ENCODE measurements around the gene MCUR1.

- no peak for TF ChIP-seq CTCF (IDR thresholded peaks at IDR 0.05)
- no peak for TF ChIP-seq ZFX (IDR thresholded peaks at IDR 0.05; ENCODE audit: borderline replicate concordance)
Observed at GRCh38 chr6:13766201-13766634, 48.1 kb downstream of the MCUR1 start.

Measured in 22Rv1 (cell line).